DND-41 (cell line): ENCODE results near the gene PM20D2.
A peak's percentile ranks its signal among the peaks of the same experiment; 100 is the strongest.

Source experiments
- ATAC-seq: fragments of 200-7000 bp; cut with Tn5 transposase; 3 replicates; pipeline ENCODE4 v1.9.1; 2021; ENCODE audit warnings: low read depth; ENCODE audit not compliant: insufficient read depth
- DNase-seq: peaks from one replicate; pipeline ENCODE4 v3.0.0-alpha.2; 2020
- H2AFZ ChIP-seq: 2 replicates; pipeline ENCODE4 v1.6.0; 2012; ENCODE audit warnings: low read depth, low read length
- H3K27ac ChIP-seq: 2 replicates; pipeline ENCODE4 v1.5.1; 2012; ENCODE audit warnings: low read length, inconsistent platforms
- H3K27me3 ChIP-seq: fragments of 200-600 bp; sonication (generic); 2 replicates; pipeline ENCODE4 v1.6.0; 2012; ENCODE audit warnings: low read length, mild to moderate bottlenecking, inconsistent platforms; ENCODE audit not compliant: insufficient read depth, poor library complexity
- H3K36me3 ChIP-seq: 2 replicates; pipeline ENCODE4 v1.5.1; 2012; ENCODE audit warnings: low read length, inconsistent platforms; ENCODE audit not compliant: insufficient read depth
- H3K4me1 ChIP-seq: 2 replicates; pipeline ENCODE4 v1.5.1; 2012; ENCODE audit warnings: mild to moderate bottlenecking, low read length; ENCODE audit not compliant: insufficient read depth
- H3K4me2 ChIP-seq: 2 replicates; pipeline ENCODE4 v1.6.0; 2012; ENCODE audit warnings: mild to moderate bottlenecking, moderate library complexity, low read length, inconsistent platforms; ENCODE audit not compliant: insufficient read depth
- H3K4me3 ChIP-seq, 2 experiments: fragments of 200-600 bp in 1 of 2; shearing (Covaris generic) in 1 of 2; 2 replicates each; pipeline ENCODE4 v1.5.1; 2012 to 2016; ENCODE audit warnings: inconsistent platforms in 2 of 2, low read length in 2 of 2, mild to moderate bottlenecking in 2 of 2, low read depth in 1 of 2, moderate library complexity in 1 of 2
- H3K79me2 ChIP-seq: 2 replicates; pipeline ENCODE4 v1.6.0; 2012; ENCODE audit warnings: low read length, inconsistent platforms; ENCODE audit not compliant: insufficient read depth
- H3K9ac ChIP-seq: 2 replicates; pipeline ENCODE4 v1.6.0; 2012; ENCODE audit warnings: low read depth, mild to moderate bottlenecking, inconsistent platforms, low read length, moderate library complexity
- H3K9me3 ChIP-seq: 2 replicates; pipeline ENCODE4 v1.5.1; 2012; ENCODE audit warnings: low read length, moderate library complexity, mild to moderate bottlenecking, inconsistent platforms; ENCODE audit not compliant: insufficient read depth, severe bottlenecking
- H4K20me1 ChIP-seq: 2 replicates; pipeline ENCODE4 v1.6.0; 2012; ENCODE audit warnings: low read length; ENCODE audit not compliant: insufficient read depth
- EZH2 ChIP-seq: IDR thresholded peaks from 3 replicates; pipeline ENCODE4 v1.6.1; 2012; ENCODE audit warnings: borderline replicate concordance, low read depth, mild to moderate bottlenecking, moderate library complexity, low read length, inconsistent platforms; ENCODE audit not compliant: severe bottlenecking
- TF ChIP-seq, protein P1 (sequence below): IDR thresholded peaks from 2 replicates; pipeline ENCODE4 v1.5.1; 2012; ENCODE audit warnings: borderline replicate concordance, low read length, moderate library complexity, mild to moderate bottlenecking; ENCODE audit not compliant: poor library complexity, severe bottlenecking; ENCODE audit errors: extremely low read depth

PM20D2 gene

DNA sequence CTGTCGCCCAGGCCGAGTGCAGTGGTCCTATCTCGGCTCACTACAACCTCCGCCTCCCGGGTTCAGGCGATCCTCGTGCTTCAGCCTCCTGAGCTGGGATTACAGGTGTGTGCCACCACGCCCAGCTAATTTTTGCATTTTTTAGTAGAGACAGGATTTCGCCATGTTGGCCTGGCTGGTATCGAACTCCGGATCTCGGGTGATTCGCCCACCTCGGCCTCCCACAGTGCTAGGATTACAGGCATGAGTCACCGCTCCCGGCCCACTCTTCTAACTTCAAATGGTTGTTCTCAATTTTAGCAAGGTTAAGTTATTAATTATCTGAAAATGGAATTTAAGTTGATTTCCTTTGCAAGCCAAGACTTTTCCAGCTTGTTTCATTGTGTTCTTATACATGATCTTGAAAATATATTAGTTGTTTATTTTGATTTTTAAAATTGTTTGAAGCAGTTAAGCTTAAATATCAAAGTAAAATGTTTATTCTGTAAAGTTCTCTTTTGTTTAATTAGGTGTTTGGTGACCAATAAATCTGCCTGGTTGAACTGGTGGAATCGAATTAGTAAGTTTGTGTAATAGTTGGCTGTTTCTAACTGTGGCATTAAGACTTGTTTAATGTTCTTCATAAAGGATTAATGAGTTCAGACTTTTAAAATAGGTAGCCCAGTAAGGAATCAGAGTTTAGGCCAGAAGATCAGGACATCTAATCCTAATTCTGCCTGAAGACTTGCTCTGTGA is 2.3 kb downstream of the PM20D2 start:
- Histone ChIP-seq H2AFZ (no peak overlapping the region), H3K4me1 (peaks cover 42% of the 10 kb centered on the region), H3K27ac (no peak overlapping the region; the same call in 1 of the 2 replicates), H3K27me3 (no peaks in the 10 kb centered on the region), H3K36me3 (peaks cover 33% of the 10 kb centered on the region), H3K9me3 (no peaks in the 10 kb centered on the region), H3K4me2 (peak overlapping the region; percentile 81), H4K20me1 (peaks cover 6% of the 10 kb centered on the region; the same call in 1 of the 2 replicates), H3K9ac (no peak overlapping the region), H3K79me2 (peaks cover 37% of the 10 kb centered on the region), H3K4me3 (peak overlapping the region in 1 of 2 experiments; percentile 16; a peak in 1 of 4 replicates)
- ATAC-seq, result no peak
- no peak for DNase-seq
- TF ChIP-seq, protein P1, sequence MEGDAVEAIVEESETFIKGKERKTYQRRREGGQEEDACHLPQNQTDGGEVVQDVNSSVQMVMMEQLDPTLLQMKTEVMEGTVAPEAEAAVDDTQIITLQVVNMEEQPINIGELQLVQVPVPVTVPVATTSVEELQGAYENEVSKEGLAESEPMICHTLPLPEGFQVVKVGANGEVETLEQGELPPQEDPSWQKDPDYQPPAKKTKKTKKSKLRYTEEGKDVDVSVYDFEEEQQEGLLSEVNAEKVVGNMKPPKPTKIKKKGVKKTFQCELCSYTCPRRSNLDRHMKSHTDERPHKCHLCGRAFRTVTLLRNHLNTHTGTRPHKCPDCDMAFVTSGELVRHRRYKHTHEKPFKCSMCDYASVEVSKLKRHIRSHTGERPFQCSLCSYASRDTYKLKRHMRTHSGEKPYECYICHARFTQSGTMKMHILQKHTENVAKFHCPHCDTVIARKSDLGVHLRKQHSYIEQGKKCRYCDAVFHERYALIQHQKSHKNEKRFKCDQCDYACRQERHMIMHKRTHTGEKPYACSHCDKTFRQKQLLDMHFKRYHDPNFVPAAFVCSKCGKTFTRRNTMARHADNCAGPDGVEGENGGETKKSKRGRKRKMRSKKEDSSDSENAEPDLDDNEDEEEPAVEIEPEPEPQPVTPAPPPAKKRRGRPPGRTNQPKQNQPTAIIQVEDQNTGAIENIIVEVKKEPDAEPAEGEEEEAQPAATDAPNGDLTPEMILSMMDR, result no peak
- TF ChIP-seq EZH2, result no peak

DNA sequence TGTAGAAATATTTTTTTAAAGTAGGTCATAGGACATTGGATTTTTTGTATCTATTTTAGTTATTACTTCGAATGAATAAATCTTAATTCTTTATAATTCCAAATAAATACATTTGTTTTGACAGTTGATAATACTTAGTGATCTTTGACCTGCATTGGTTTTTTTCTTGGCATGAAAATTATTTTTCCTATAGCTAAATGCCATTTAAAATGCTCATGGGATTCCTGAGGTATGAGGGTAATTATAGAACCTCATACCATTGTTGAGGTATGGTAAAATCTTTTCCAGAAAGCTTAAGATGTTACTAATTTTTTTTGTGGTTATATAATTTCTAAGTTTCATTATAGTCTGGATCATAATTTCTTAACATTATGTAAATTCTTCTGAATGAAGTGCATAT is 8.3 kb downstream of the PM20D2 start:
- no peak for TF ChIP-seq EZH2
- TF ChIP-seq, protein P1, result no peak
- ATAC-seq (no peak), DNase-seq (no peak)
- no peak overlapping the region for H3K27ac ChIP-seq
- peaks cover 2% of the 10 kb centered on the region; the same call in 1 of the 2 replicates for H3K4me1 ChIP-seq
- H3K9me3 ChIP-seq, result no peaks in the 10 kb centered on the region
- peaks cover 59% of the 10 kb centered on the region for H3K36me3 ChIP-seq
- H3K27me3 ChIP-seq, result no peaks in the 10 kb centered on the region
- H3K4me2 ChIP-seq, result no peak overlapping the region
- no peak overlapping the region for H3K4me3 ChIP-seq
- no peak overlapping the region for H2AFZ ChIP-seq
- peaks cover 4% of the 10 kb centered on the region; the same call in 1 of the 2 replicates for H4K20me1 ChIP-seq
- no peak overlapping the region for H3K9ac ChIP-seq
- peaks cover 10% of the 10 kb centered on the region for H3K79me2 ChIP-seq

DNA sequence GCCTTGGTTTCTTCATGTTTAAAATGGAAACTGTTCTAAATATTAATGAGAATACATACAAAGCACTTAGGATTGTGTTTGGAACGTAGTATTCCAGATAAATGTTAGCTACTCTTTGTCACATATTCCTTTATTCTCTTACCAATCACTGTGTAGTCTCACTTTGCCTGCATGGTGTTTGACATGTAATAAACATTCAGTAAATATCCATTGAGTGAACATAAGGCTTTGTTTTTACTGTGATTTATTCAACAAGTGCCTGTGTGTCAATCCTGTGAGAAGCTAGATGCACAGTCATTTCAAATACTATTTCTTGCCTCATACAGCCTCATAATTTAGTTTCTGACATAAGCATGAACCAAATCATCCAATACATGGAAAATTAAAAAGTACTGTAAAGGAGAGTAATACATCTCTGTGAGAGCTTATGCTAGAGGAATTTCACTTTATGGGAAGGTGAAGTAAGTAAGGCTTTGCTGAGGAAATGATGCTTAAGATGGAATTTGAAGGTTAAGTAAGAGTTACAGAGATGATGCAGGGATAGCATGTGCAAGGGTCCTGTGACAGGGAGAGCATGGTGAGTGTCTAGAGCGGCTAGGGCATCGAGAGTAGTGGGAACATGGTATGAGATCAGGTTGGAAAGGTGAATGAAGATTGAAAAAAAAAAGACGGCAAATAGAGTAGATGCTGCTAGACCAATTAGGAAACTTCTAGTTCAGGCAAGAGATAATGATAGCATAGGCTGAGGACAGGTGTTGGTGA is 14.7 kb downstream of the PM20D2 start:
- no peak overlapping the region for H3K9ac ChIP-seq
- peaks cover 66% of the 10 kb centered on the region for H3K36me3 ChIP-seq
- H3K4me3 ChIP-seq, result no peak overlapping the region
- DNase-seq (no peak), ATAC-seq (no peak)
- peaks cover 3% of the 10 kb centered on the region; the same call in 1 of the 2 replicates for H4K20me1 ChIP-seq
- H3K4me1 ChIP-seq, result no peaks in the 10 kb centered on the region
- TF ChIP-seq, protein P1, result no peak
- no peak for TF ChIP-seq EZH2
- H2AFZ ChIP-seq, result no peak overlapping the region
- H3K27me3 ChIP-seq, result no peaks in the 10 kb centered on the region
- H3K27ac ChIP-seq, result no peak overlapping the region
- 0 out of 2 replicates have a peak, but pooled peaks cover under 1% of the 10 kb centered on the region for H3K79me2 ChIP-seq
- no peaks in the 10 kb centered on the region for H3K9me3 ChIP-seq
- H3K4me2 ChIP-seq, result no peak overlapping the region
